Liver (tissue), 9 donors: ENCODE results near the gene SUGCT. TPM values are rescaled to one million over a fixed set of nuclear protein-coding genes. Genes with fewer than 3 reads are reported as not detected.

ENCODE experiments used
- DNase-seq: peaks from one replicate; pipeline ENCODE4 v3.0.0-alpha.2; 2017; ENCODE audit warnings: low spot score
- H3K27ac ChIP-seq, 2 donors: one replicate each; pipeline ENCODE4 v1.7.0; 2013; ENCODE audit warnings: inconsistent platforms in 2 of 2, low read length in 2 of 2, control low read depth in 1 of 2, low read depth in 1 of 2, mild to moderate bottlenecking in 1 of 2
- H3K27me3 ChIP-seq, 4 donors: one replicate each; pipeline versions ENCODE4 v1.6.1 to v1.7.0; 2013; ENCODE audit warnings: low read length in 3 of 4, inconsistent platforms in 1 of 4, mild to moderate bottlenecking in 1 of 4, moderate library complexity in 1 of 4; ENCODE audit not compliant: control insufficient read depth in 4 of 4, insufficient read depth in 4 of 4
- H3K36me3 ChIP-seq, 4 donors: one replicate each; pipeline versions ENCODE4 v1.6.1 to v1.7.0; 2013; ENCODE audit warnings: low read length in 3 of 4, mild to moderate bottlenecking in 3 of 4, low read depth in 1 of 4, moderate library complexity in 1 of 4; ENCODE audit not compliant: control insufficient read depth in 4 of 4, insufficient read depth in 3 of 4
- H3K4me1 ChIP-seq, 4 donors: one replicate each; pipeline versions ENCODE4 v1.6.1 to v1.7.0; 2013; ENCODE audit warnings: low read length in 3 of 4, mild to moderate bottlenecking in 3 of 4, moderate library complexity in 1 of 4; ENCODE audit not compliant: control insufficient read depth in 4 of 4, insufficient read depth in 4 of 4
- H3K4me3 ChIP-seq, 3 donors: one replicate each; pipeline versions ENCODE4 v1.6.1 to v1.7.0; 2013; ENCODE audit warnings: low read length in 3 of 3, control low read depth in 1 of 3, low read depth in 1 of 3, mild to moderate bottlenecking in 1 of 3
- H3K9ac ChIP-seq, 2 donors: one replicate each; pipeline ENCODE4 v1.7.0; 2013; ENCODE audit warnings: low read length in 2 of 2, mild to moderate bottlenecking in 2 of 2, moderate library complexity in 2 of 2, control low read depth in 1 of 2, low read depth in 1 of 2
- H3K9me3 ChIP-seq, 4 donors: one replicate each; pipeline versions ENCODE4 v1.6.1 to v1.7.0; 2013; ENCODE audit warnings: low read length in 3 of 4; ENCODE audit not compliant: control insufficient read depth in 4 of 4
- ATF3 ChIP-seq: IDR thresholded peaks from 2 replicates; pipeline ENCODE4 v1.6.1; 2016; ENCODE audit warnings: antibody characterized with exemption
- CTCF ChIP-seq: fragments of 150-350 bp; IDR thresholded peaks from 2 replicates; pipeline ENCODE4 v1.5.1; 2017; ENCODE audit warnings: improper control_type of control experiment, low read depth, low read length; ENCODE audit not compliant: missing input control
- EGR1 ChIP-seq, 2 donors: IDR thresholded peaks; 2 replicates each; pipeline ENCODE4 v1.6.1; 2016 to 2018; ENCODE audit warnings: antibody characterized with exemption in 2 of 2, low read depth in 2 of 2
- FOXA1 ChIP-seq: IDR thresholded peaks from 2 replicates; pipeline ENCODE4 v1.6.1; 2016; ENCODE audit warnings: antibody characterized with exemption
- FOXA2 ChIP-seq: IDR thresholded peaks from 2 replicates; pipeline ENCODE4 v1.6.1; 2016; ENCODE audit warnings: antibody characterized with exemption
- GABPA ChIP-seq, 2 donors: IDR thresholded peaks in 1 of 2; conservative IDR thresholded peaks in 1 of 2; 2 replicates each; pipeline ENCODE4 v1.6.1; 2016; ENCODE audit warnings: antibody characterized with exemption in 2 of 2, mild to moderate bottlenecking in 1 of 2, moderate library complexity in 1 of 2
- HNF4A ChIP-seq, 2 donors: conservative IDR thresholded peaks; 2 replicates each; pipeline ENCODE4 v1.6.1; 2016; ENCODE audit warnings: antibody characterized with exemption in 2 of 2, mild to moderate bottlenecking in 2 of 2
- HNF4G ChIP-seq: IDR thresholded peaks from 2 replicates; pipeline ENCODE4 v1.6.1; 2016; ENCODE audit warnings: antibody characterized with exemption
- JUND ChIP-seq, 2 donors: IDR thresholded peaks; 2 replicates each; pipeline ENCODE4 v1.6.1; 2016; ENCODE audit warnings: antibody characterized with exemption in 2 of 2
- NR2F2 ChIP-seq: IDR thresholded peaks from 2 replicates; pipeline ENCODE4 v1.6.1; 2016; ENCODE audit warnings: antibody characterized with exemption
- RAD21 ChIP-seq, 2 donors: IDR thresholded peaks; 2 replicates each; pipeline ENCODE4 v1.6.1; 2016; ENCODE audit warnings: antibody characterized with exemption in 2 of 2, mild to moderate bottlenecking in 2 of 2
- RXRA ChIP-seq, 2 donors: IDR thresholded peaks; 2 replicates each; pipeline ENCODE4 v1.6.1; 2017 to 2018; ENCODE audit warnings: antibody characterized with exemption in 2 of 2, mild to moderate bottlenecking in 1 of 2
- SP1 ChIP-seq: IDR thresholded peaks from 2 replicates; pipeline ENCODE4 v1.6.1; 2018; ENCODE audit warnings: antibody characterized with exemption, mild to moderate bottlenecking
- TAF1 ChIP-seq: conservative IDR thresholded peaks from 2 replicates; pipeline ENCODE4 v1.6.1; 2016; ENCODE audit warnings: antibody characterized with exemption, mild to moderate bottlenecking
- YY1 ChIP-seq: IDR thresholded peaks from 2 replicates; pipeline ENCODE4 v1.6.1; 2016; ENCODE audit warnings: antibody characterized with exemption, mild to moderate bottlenecking
- WGBS: extraction: QIAGEN DNeasy Blood & Tissue Kit; methylation state at CpG from one replicate; pipeline ENCODE4 v1.1.7; 2013; 5-methylcytosine and 5-hydroxymethylcytosine counted together
- polyA plus RNA-seq, 2 donors: library from polyadenylated mRNA; stranded (reverse) in 1 of 2; unstranded in 1 of 2; fragments of 200-250 nt in 1 of 2; fragments of >200 nt in 1 of 2; fragmentation: Nextera tagmentation in 1 of 2; extraction: Ambion mirVana in 1 of 2; gene quantifications; one replicate each; pipeline versions ENCODE4 v1.2.1 to v1.2.3, GENCODE V29; 2013 to 2015
- total RNA-seq, 2 donors: library from RNA; depleted of rRNA; stranded (reverse); fragments of >200 nt; gene quantifications; one replicate each; pipeline ENCODE4 v1.2.3, GENCODE V29; 2014
- TF ChIP-seq, protein P1 (sequence below): IDR thresholded peaks from 2 replicates; pipeline ENCODE4 v1.6.1; 2016; ENCODE audit warnings: antibody characterized with exemption
- TF ChIP-seq, protein P2 (sequence below): IDR thresholded peaks from 2 replicates; pipeline ENCODE4 v1.6.1; 2016; ENCODE audit warnings: antibody characterized with exemption
- TF ChIP-seq, protein P3 (sequence below): IDR thresholded peaks from 2 replicates; pipeline ENCODE4 v1.6.1; 2016; ENCODE audit warnings: antibody characterized with exemption, mild to moderate bottlenecking
- donor health status: healthy.
- donor health status: healthy.
- donor health status: healthy.
- donor health status: healthy.
- donor health status: healthy.

Gene SUGCT
- total and polyA plus RNA-seq, 4 donors, result 6.2 to 11.9 (median 9.9) TPM

DNA sequence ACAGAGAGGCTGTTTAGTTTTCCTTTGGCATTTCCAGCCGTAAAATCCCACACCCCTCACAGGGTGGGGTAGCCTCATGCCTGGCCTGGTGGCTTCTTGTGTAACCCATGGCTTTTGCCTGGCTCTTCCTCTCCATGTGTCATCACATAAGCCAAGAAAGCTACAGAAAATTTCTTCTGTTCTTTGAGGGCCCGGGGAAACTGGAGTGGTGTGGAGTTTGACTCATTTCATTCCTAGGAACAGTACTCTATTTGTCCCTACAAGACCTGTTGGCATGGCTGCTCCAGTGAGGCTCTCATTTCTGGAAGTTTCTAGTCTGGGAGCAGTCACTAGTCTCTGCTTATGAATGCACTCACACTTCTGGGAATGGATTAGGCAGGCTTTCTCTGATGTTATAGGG, 523.9 kb downstream of the SUGCT start:
- TF ChIP-seq, protein P1, sequence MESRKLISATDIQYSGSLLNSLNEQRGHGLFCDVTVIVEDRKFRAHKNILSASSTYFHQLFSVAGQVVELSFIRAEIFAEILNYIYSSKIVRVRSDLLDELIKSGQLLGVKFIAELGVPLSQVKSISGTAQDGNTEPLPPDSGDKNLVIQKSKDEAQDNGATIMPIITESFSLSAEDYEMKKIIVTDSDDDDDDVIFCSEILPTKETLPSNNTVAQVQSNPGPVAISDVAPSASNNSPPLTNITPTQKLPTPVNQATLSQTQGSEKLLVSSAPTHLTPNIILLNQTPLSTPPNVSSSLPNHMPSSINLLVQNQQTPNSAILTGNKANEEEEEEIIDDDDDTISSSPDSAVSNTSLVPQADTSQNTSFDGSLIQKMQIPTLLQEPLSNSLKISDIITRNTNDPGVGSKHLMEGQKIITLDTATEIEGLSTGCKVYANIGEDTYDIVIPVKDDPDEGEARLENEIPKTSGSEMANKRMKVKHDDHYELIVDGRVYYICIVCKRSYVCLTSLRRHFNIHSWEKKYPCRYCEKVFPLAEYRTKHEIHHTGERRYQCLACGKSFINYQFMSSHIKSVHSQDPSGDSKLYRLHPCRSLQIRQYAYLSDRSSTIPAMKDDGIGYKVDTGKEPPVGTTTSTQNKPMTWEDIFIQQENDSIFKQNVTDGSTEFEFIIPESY, result no peak
- TF ChIP-seq TAF1, result no peak
- TF ChIP-seq ATF3, result no peak
- TF ChIP-seq YY1, result no peak
- Histone ChIP-seq H3K9ac (no peak overlapping the region), H3K27me3 (no peaks in the 10 kb centered on the region), H3K27ac (no peak overlapping the region), H3K4me1 (no peaks in the 10 kb centered on the region), H3K9me3 (no peaks in the 10 kb centered on the region), H3K4me3 (no peak overlapping the region), H3K36me3 (no peaks in the 10 kb centered on the region)
- WGBS, result 89% methylated on average over 2 of the region's 2 CpGs
- DNase-seq, result no peak

DNA sequence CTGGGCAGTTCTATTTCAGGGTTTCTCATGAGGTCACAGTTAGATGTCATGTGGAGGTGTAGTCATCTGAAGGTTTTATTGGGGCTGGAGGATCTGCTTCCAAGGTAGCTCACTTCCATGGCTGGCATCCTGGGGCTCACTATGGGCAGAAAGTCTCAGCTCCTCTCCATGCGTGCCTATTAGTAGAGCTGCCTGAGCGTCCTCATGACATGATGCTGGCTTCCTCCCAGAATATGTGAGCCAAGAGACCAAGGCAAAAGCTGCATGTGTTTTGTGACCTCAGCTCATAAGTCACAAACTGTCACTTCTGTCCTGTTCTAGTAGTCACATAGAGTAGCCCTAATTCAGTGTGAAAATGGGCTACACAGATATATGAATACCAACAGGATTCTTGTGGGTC, 524.4 kb downstream of the SUGCT start:
- DNase-seq, result no peak
- no peaks in the 10 kb centered on the region for H3K27me3 ChIP-seq
- no peak overlapping the region for H3K4me3 ChIP-seq
- H3K27ac ChIP-seq, result no peak overlapping the region
- no peaks in the 10 kb centered on the region for H3K36me3 ChIP-seq
- TF ChIP-seq EGR1 (IDR thresholded peaks at IDR 0.05; ENCODE audit: low read depth in 2 of 2) (no peak), CTCF (no peak), GABPA (IDR thresholded peaks at IDR 0.05 in 1 of 2, conservative IDR thresholded peaks at IDR 0.05 in 1 of 2) (no peak), RXRA (IDR thresholded peaks at IDR 0.05) (no peak), FOXA2 (no peak), HNF4A (conservative IDR thresholded peaks at IDR 0.05) (no peak), FOXA1 (no peak), RAD21 (IDR thresholded peaks at IDR 0.05) (no peak), HNF4G (no peak), ATF3 (no peak), JUND (IDR thresholded peaks at IDR 0.05) (no peak), TAF1 (no peak), NR2F2 (no peak), YY1 (no peak), SP1 (no peak)
- TF ChIP-seq, protein P2, sequence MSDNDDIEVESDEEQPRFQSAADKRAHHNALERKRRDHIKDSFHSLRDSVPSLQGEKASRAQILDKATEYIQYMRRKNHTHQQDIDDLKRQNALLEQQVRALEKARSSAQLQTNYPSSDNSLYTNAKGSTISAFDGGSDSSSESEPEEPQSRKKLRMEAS, result no peak
- TF ChIP-seq, protein P3, sequence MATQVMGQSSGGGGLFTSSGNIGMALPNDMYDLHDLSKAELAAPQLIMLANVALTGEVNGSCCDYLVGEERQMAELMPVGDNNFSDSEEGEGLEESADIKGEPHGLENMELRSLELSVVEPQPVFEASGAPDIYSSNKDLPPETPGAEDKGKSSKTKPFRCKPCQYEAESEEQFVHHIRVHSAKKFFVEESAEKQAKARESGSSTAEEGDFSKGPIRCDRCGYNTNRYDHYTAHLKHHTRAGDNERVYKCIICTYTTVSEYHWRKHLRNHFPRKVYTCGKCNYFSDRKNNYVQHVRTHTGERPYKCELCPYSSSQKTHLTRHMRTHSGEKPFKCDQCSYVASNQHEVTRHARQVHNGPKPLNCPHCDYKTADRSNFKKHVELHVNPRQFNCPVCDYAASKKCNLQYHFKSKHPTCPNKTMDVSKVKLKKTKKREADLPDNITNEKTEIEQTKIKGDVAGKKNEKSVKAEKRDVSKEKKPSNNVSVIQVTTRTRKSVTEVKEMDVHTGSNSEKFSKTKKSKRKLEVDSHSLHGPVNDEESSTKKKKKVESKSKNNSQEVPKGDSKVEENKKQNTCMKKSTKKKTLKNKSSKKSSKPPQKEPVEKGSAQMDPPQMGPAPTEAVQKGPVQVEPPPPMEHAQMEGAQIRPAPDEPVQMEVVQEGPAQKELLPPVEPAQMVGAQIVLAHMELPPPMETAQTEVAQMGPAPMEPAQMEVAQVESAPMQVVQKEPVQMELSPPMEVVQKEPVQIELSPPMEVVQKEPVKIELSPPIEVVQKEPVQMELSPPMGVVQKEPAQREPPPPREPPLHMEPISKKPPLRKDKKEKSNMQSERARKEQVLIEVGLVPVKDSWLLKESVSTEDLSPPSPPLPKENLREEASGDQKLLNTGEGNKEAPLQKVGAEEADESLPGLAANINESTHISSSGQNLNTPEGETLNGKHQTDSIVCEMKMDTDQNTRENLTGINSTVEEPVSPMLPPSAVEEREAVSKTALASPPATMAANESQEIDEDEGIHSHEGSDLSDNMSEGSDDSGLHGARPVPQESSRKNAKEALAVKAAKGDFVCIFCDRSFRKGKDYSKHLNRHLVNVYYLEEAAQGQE, result no peak
- TF ChIP-seq, protein P1, result no peak
- no peaks in the 10 kb centered on the region for H3K9me3 ChIP-seq
- WGBS, result 68% methylated on average over 2 of the region's 2 CpGs
- no peak overlapping the region for H3K9ac ChIP-seq
- no peaks in the 10 kb centered on the region for H3K4me1 ChIP-seq
